Gastroesophageal sphincter (tissue), 4 donors: Measurements from ENCODE around the gene ABCC1. TPM values are rescaled to one million over a fixed set of nuclear protein-coding genes. Genes with fewer than 3 reads are reported as not detected.
"Not testable (repeated sequence)": the region's sequence is repeated elsewhere in the genome, so short reads cannot be mapped to it uniquely, and the experiment has no call there.

ENCODE experiments used
- ATAC-seq: fragments of 150-250 bp; one replicate; pipeline ENCODE4 v1.9.1; 2016; ENCODE audit warnings: mild to moderate bottlenecking, moderate library complexity
- H3K27ac ChIP-seq, 4 donors: fragments of 200-600 bp; sonication (generic) in 3 of 4; 1 replicate in 3 of 4; 2 replicates in 1 of 4; pipeline ENCODE4 v1.5.1; 2016 to 2019
- H3K27me3 ChIP-seq: fragments of 200-600 bp; sonication (generic); one replicate; pipeline ENCODE4 v1.5.1; 2019
- H3K36me3 ChIP-seq, 2 donors: fragments of 200-600 bp; sonication (generic); one replicate each; pipeline ENCODE4 v1.5.1; 2019; ENCODE audit warnings: control low read depth in 1 of 2
- H3K4me1 ChIP-seq, 3 donors: fragments of 200-600 bp; sonication (generic); 1 replicate in 2 of 3; 2 replicates in 1 of 3; pipeline ENCODE4 v1.5.1; 2016 to 2019; ENCODE audit warnings: control low read depth in 2 of 3
- H3K4me3 ChIP-seq, 2 donors: fragments of 200-600 bp; sonication (generic); one replicate each; pipeline ENCODE4 v1.5.1; 2019; ENCODE audit warnings: mild to moderate bottlenecking in 1 of 2, moderate library complexity in 1 of 2
- H3K9me3 ChIP-seq, 3 donors: fragments of 200-600 bp; sonication (generic); one replicate each; pipeline ENCODE4 v1.5.1; 2017 to 2019; ENCODE audit warnings: control low read depth in 2 of 3
- CTCF ChIP-seq, 4 experiments: fragments of 200-600 bp in 2 of 4; fragments of 450-650 bp in 2 of 4; sonication (generic) in 1 of 4; IDR thresholded peaks; one replicate each; pipeline ENCODE4 v1.5.1; 2017 to 2019; ENCODE audit warnings: antibody characterized with exemption in 4 of 4, mild to moderate bottlenecking in 2 of 4, moderate library complexity in 2 of 4
- EP300 ChIP-seq: sonication (generic); formaldehyde crosslinking; IDR thresholded peaks from one replicate; pipeline ENCODE4 v1.6.1; 2017; ENCODE audit warnings: antibody characterized with exemption, mild to moderate bottlenecking
- POLR2A ChIP-seq, 2 donors: fragments of 450-650 bp; IDR thresholded peaks; one replicate each; pipeline ENCODE4 v1.6.1; 2017; ENCODE audit warnings: antibody characterized with exemption in 2 of 2, mild to moderate bottlenecking in 2 of 2, moderate library complexity in 1 of 2
- POLR2AphosphoS5 ChIP-seq: sonication (generic); formaldehyde crosslinking; IDR thresholded peaks from one replicate; pipeline ENCODE4 v1.6.1; 2017; ENCODE audit warnings: antibody characterized with exemption
- WGBS, 2 donors: methylation state at CpG; one replicate each; pipeline ENCODE4 v1.1.5; 2018; ENCODE audit warnings: low coverage in 1 of 2; 5-methylcytosine and 5-hydroxymethylcytosine counted together
- total RNA-seq, 4 donors: library from RNA; depleted of rRNA; stranded (reverse); fragments of >200 nt; gene quantifications; one replicate each; pipeline ENCODE4 v1.1.0, GENCODE V29; 2016

Gene ABCC1
- total RNA-seq, 4 donors from 2014 or later, result 50.8 to 122 (median 63.1) TPM

- Histone ChIP-seq H3K36me3 (no peaks in the 10 kb centered on the region), H3K4me3 (no peak overlapping the region), H3K27me3 (no peaks in the 10 kb centered on the region), H3K9me3 (no peaks in the 10 kb centered on the region), H3K4me1 (no peaks in the 10 kb centered on the region), H3K27ac (no peak overlapping the region)
- ATAC-seq, result no peak
- WGBS, 2 donors, result 80% methylated on average over 3 of the region's 4 CpGs; no CpG with 5 or more reads in 1 of the 2 donors
- TF ChIP-seq POLR2A (IDR thresholded peaks at IDR 0.05) (no peak), CTCF (IDR thresholded peaks at IDR 0.05) (no peak), POLR2AphosphoS5 (no peak), EP300 (no peak)
These were observed 235.7 kb downstream of the ABCC1 start for GRCh38 chr16:16185095-16185494.

- no peak overlapping the region for H3K27ac ChIP-seq
- H3K36me3 ChIP-seq, result no peaks in the 10 kb centered on the region
- ATAC-seq, result no peak
- no peaks in the 10 kb centered on the region for H3K9me3 ChIP-seq
- TF ChIP-seq POLR2AphosphoS5, result no peak
- TF ChIP-seq EP300, result no peak
- no peak for TF ChIP-seq POLR2A (IDR thresholded peaks at IDR 0.05)
- TF ChIP-seq CTCF (IDR thresholded peaks at IDR 0.05), result no peak
- H3K27me3 ChIP-seq, result no peaks in the 10 kb centered on the region
- H3K4me1 ChIP-seq, result peaks cover 0 to 7% (median 0%) of the 10 kb centered on the region in 3 donors
- H3K4me3 ChIP-seq, result no peak overlapping the region
- 89% methylated on average over 6 of the region's 11 CpGs; no CpG with 5 or more reads in 1 of the 2 donors for WGBS, 2 donors
These were observed 237.4 kb downstream of the ABCC1 start for GRCh38 chr16:16186820-16187219.

GRCh38 chr16:16188827-16189226, 239.4 kb downstream of the ABCC1 start:
- WGBS, 2 donors, result 94 to 100% methylated on average over 3 to 4 of the region's 13 CpGs
- Histone ChIP-seq H3K27ac (no peak overlapping the region), H3K36me3 (no peaks in the 10 kb centered on the region), H3K27me3 (no peaks in the 10 kb centered on the region), H3K4me3 (no peak overlapping the region), H3K9me3 (no peaks in the 10 kb centered on the region), H3K4me1 (peaks cover 0 to 12% (median 0%) of the 10 kb centered on the region in 3 donors)
- TF ChIP-seq EP300, result no peak
- no peak for TF ChIP-seq POLR2AphosphoS5
- no peak for TF ChIP-seq CTCF (IDR thresholded peaks at IDR 0.05)
- no peak for TF ChIP-seq POLR2A (IDR thresholded peaks at IDR 0.05)
- no peak for ATAC-seq

- H3K27me3 ChIP-seq, result no peaks in the 10 kb centered on the region
- 76 to 100% methylated on average over 2 to 8 of the region's 8 CpGs for WGBS, 2 donors
- no peak overlapping the region for H3K4me3 ChIP-seq
- no peak for TF ChIP-seq POLR2A (IDR thresholded peaks at IDR 0.05)
- no peak for TF ChIP-seq EP300
- TF ChIP-seq POLR2AphosphoS5, result no peak
- TF ChIP-seq CTCF (IDR thresholded peaks at IDR 0.05), result no peak
- H3K9me3 ChIP-seq, result no peaks in the 10 kb centered on the region
- no peak for ATAC-seq
- H3K4me1 ChIP-seq, result peaks cover 0 to 12% (median 0%) of the 10 kb centered on the region in 3 donors
- H3K36me3 ChIP-seq, result no peaks in the 10 kb centered on the region
- H3K27ac ChIP-seq, result no peak overlapping the region
These were observed 240.4 kb downstream of the ABCC1 start for GRCh38 chr16:16189842-16190241.

- no peaks in the 10 kb centered on the region for H3K36me3 ChIP-seq
- WGBS, 2 donors, result 80 to 83% methylated on average over 1 to 3 of the region's 5 CpGs
- TF ChIP-seq POLR2AphosphoS5 (no peak), EP300 (no peak), CTCF (IDR thresholded peaks at IDR 0.05) (no peak), POLR2A (IDR thresholded peaks at IDR 0.05) (no peak)
- H3K9me3 ChIP-seq, result no peaks in the 10 kb centered on the region
- no peak overlapping the region for H3K4me3 ChIP-seq
- peaks cover 0 to 12% (median 0%) of the 10 kb centered on the region in 3 donors for H3K4me1 ChIP-seq
- ATAC-seq, result no peak
- H3K27me3 ChIP-seq, result no peaks in the 10 kb centered on the region
- no peak overlapping the region for H3K27ac ChIP-seq
These were observed 241.1 kb downstream of the ABCC1 start for GRCh38 chr16:16190546-16190945.

GRCh38 chr16:16190966-16191365, 241.6 kb downstream of the ABCC1 start:
- not testable (repeated sequence) for ATAC-seq, H3K27ac ChIP-seq, H3K9me3 ChIP-seq, H3K36me3 ChIP-seq, H3K4me3 ChIP-seq, H3K27me3 ChIP-seq
- peaks cover 0 to 12% (median 0%) of the 10 kb centered on the region in 3 donors for H3K4me1 ChIP-seq
- WGBS, 2 donors, result 88 to 91% methylated on average over 9 to 12 of the region's 12 CpGs
